Measurements from ENCODE around the gene SERPINA3. TPM values are rescaled to one million over a fixed set of nuclear protein-coding genes. Genes with fewer than 3 reads are reported as not detected.

The SERPINA3 gene
- total and polyA plus RNA-seq, 2 of the 8 experiments (the other 6 are each of a cell fraction or from before 2014, with no cell fraction given) = not detected

DNA sequence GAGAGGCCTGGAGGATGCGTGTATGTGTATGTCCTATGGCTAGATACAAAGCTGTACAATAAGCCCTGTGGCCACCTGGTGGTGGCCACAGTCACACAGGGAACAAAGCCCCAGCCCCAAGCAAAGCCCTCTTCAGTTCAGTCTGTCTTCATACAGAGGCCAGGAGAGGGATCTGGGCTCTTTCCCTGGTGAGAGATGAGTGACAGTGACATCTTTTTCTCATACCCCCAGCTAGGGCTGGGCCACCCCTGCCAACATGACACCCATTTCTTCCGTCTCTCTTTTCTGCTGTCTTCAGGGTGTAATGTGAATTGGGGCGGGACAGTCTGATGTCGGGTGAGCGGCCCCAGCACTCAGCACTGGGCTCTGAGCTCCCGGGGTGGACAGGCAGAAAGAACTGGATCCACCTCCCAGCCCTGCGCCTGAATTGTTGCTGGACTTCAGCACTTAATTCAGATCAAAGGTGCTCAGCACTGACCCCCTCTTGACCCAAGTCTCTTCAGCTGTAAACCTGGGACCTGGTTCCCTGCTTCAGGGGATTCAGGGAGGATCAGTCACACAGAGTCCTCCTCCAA, 59.8 kb downstream of the SERPINA3 start:
- H4K20me1 ChIP-seq (replicated peaks in 1 of 2; ENCODE audit: control insufficient read depth in 1 of 2, insufficient read depth in 2 of 2, low read length in 2 of 2) = no peaks in the 10 kb centered on the region
- H2AK5ac ChIP-seq (ENCODE audit: low read depth, low read length) = no peak overlapping the region
- H2BK20ac ChIP-seq (ENCODE audit: low read length) = no peak overlapping the region
- H4K8ac ChIP-seq (ENCODE audit: extremely low read depth, insufficient read depth, low read length) = no peak overlapping the region
- H4K5ac ChIP-seq (ENCODE audit: insufficient read length, low read depth, low read length) = no peak overlapping the region
- TF ChIP-seq, protein P1, sequence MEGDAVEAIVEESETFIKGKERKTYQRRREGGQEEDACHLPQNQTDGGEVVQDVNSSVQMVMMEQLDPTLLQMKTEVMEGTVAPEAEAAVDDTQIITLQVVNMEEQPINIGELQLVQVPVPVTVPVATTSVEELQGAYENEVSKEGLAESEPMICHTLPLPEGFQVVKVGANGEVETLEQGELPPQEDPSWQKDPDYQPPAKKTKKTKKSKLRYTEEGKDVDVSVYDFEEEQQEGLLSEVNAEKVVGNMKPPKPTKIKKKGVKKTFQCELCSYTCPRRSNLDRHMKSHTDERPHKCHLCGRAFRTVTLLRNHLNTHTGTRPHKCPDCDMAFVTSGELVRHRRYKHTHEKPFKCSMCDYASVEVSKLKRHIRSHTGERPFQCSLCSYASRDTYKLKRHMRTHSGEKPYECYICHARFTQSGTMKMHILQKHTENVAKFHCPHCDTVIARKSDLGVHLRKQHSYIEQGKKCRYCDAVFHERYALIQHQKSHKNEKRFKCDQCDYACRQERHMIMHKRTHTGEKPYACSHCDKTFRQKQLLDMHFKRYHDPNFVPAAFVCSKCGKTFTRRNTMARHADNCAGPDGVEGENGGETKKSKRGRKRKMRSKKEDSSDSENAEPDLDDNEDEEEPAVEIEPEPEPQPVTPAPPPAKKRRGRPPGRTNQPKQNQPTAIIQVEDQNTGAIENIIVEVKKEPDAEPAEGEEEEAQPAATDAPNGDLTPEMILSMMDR (IDR thresholded peaks at IDR 0.05; ENCODE audit: control extremely low read depth in 1 of 3, insufficient read depth in 1 of 3, low read depth in 1 of 3, low read length in 3 of 3) = peak; percentile 18 to 19 (median 18); a peak in 3 of 4 replicates
- no peak for TF ChIP-seq CTBP2 (IDR thresholded peaks at IDR 0.05; ENCODE audit: borderline replicate concordance, insufficient read depth, insufficient read length, low read length)
- no peak overlapping the region for H2BK15ac ChIP-seq (ENCODE audit: low read length)
- no peak overlapping the region for H3K27ac ChIP-seq (ENCODE audit: low read depth, low read length)
- H3K23ac ChIP-seq (ENCODE audit: insufficient read length) = no peak overlapping the region
- H3K56ac ChIP-seq (replicated peaks; ENCODE audit: insufficient read length, low read depth, low read length) = no peak overlapping the region
- H3K4me2 ChIP-seq (ENCODE audit: insufficient read depth in 1 of 2, low read depth in 2 of 2, low read length in 2 of 2) = no peak overlapping the region
- H3K4me1 ChIP-seq (replicated peaks in 1 of 4; ENCODE audit: control insufficient read depth in 3 of 4, insufficient read depth in 4 of 4, low read length in 3 of 4) = no peaks in the 10 kb centered on the region
- CTCF ChIA-PET (ENCODE audit: partially characterized antibody) = interaction anchor here (1.0 to 1.9 kb wide), 5 partner anchors 17 to 238 kb away, joined by 3 to 5 read pairs (median 4); no protein-coding TSS in a partner anchor
- H3K79me2 ChIP-seq (ENCODE audit: control insufficient read depth in 1 of 2, insufficient read depth in 2 of 2, low read length in 2 of 2) = no peaks in the 10 kb centered on the region
- DNase-seq (ENCODE audit: low read depth in 1 of 2, low spot score in 2 of 2) (no peak), FAIRE-seq (no peak)
- no peak overlapping the region for H4K91ac ChIP-seq (replicated peaks; ENCODE audit: insufficient read length, low read length)
- no peaks in the 10 kb centered on the region for H3K36me3 ChIP-seq (ENCODE audit: control insufficient read depth in 2 of 4, insufficient read depth in 4 of 4, low read length in 3 of 4)
- H2BK12ac ChIP-seq (ENCODE audit: low read depth, low read length) = no peak overlapping the region
- H3K14ac ChIP-seq (ENCODE audit: insufficient read length) = no peak overlapping the region
- POLR2A ChIA-PET (ENCODE audit: partially characterized antibody) = no interaction called here
- no peak overlapping the region for H3K4ac ChIP-seq (replicated peaks; ENCODE audit: insufficient read length, low read depth, low read length)
- no peaks in the 10 kb centered on the region for H3K23me2 ChIP-seq (ENCODE audit: low read depth, low read length)
- H3K9ac ChIP-seq (replicated peaks in 1 of 4; ENCODE audit: extremely low read depth in 1 of 4, low read depth in 3 of 4, low read length in 3 of 4) = no peak overlapping the region
- no peaks in the 10 kb centered on the region for H3K27me3 ChIP-seq (replicated peaks in 1 of 4; ENCODE audit: control insufficient read depth in 3 of 4, extremely low read depth in 1 of 4, insufficient read depth in 3 of 4, low read length in 3 of 4)
- no peaks in the 10 kb centered on the region for H3K79me1 ChIP-seq (ENCODE audit: low read depth, low read length)
- H3K9me3 ChIP-seq (ENCODE audit: insufficient read depth in 2 of 2, low read depth in 1 of 2, low read length in 1 of 2) = no peaks in the 10 kb centered on the region
- H3K18ac ChIP-seq (ENCODE audit: extremely low read depth, low read length) = no peak overlapping the region
- H3K4me3 ChIP-seq (ENCODE audit: extremely low read depth in 1 of 4, insufficient read depth in 2 of 4, low read depth in 3 of 4, low read length in 4 of 4) = no peak overlapping the region
- 92% methylated on average over 7 of the region's 7 CpGs; no CpG with 5 or more reads in 1 of the 2 experiments for WGBS, 2 experiments (ENCODE audit: extremely low coverage in 1 of 2, insufficient coverage in 1 of 2, insufficient read length in 1 of 2, insufficient replicate concordance in 2 of 2, low coverage in 1 of 2, low lambda C conversion rate in 2 of 2, missing lambda C conversion rate in 1 of 2)
- H2BK5ac ChIP-seq (ENCODE audit: low read depth, low read length) = no peak overlapping the region
- no peak overlapping the region for H2AFZ ChIP-seq (ENCODE audit: low read length)
- no peak overlapping the region for H2BK120ac ChIP-seq (replicated peaks; ENCODE audit: low read depth, low read length)
